ENCODE measurements around the gene GNA15.
"Not testable (repeated sequence)": the region's sequence is repeated elsewhere in the genome, so short reads cannot be mapped to it uniquely, and the experiment has no call there.

Gene GNA15

GRCh38 chr19:3163943-3164342, 28.1 kb downstream of the GNA15 start:
- TF ChIP-seq CTCF (IDR thresholded peaks at IDR 0.05; ENCODE audit: low read depth, low read length, missing control alignments): no peak
- no peak for DNase-seq (ENCODE audit: extremely low read depth, low read depth)
- H3K4me3 ChIP-seq (replicated peaks; ENCODE audit: low read depth, low read length): no peak overlapping the region

- TF ChIP-seq CTCF (IDR thresholded peaks at IDR 0.05; ENCODE audit: low read depth, low read length, missing control alignments): no peak
- H3K4me3 ChIP-seq (replicated peaks; ENCODE audit: low read depth, low read length): no peak overlapping the region
- DNase-seq (ENCODE audit: extremely low read depth, low read depth): no peak
Measured at GRCh38 chr19:3167533-3168272, 31.9 kb downstream of the GNA15 start.

GRCh38 chr19:3171894-3172672, 36.2 kb downstream of the GNA15 start:
- H3K4me3 ChIP-seq (replicated peaks; ENCODE audit: low read depth, low read length): no peak overlapping the region

GRCh38 chr19:3172673-3173000, 36.8 kb downstream of the GNA15 start:
- not testable (repeated sequence) for H3K4me3 ChIP-seq (replicated peaks; ENCODE audit: low read depth, low read length); DNase-seq (ENCODE audit: extremely low read depth, low read depth)

More at GRCh38 chr19:3171894-3172672, 36.2 kb downstream of the GNA15 start:
- TF ChIP-seq CTCF (IDR thresholded peaks at IDR 0.05; ENCODE audit: low read depth, low read length, missing control alignments): no peak
- DNase-seq (ENCODE audit: extremely low read depth, low read depth): no peak

GRCh38 chr19:3175781-3176714, 40.2 kb downstream of the GNA15 start:
- TF ChIP-seq CTCF (IDR thresholded peaks at IDR 0.05; ENCODE audit: low read depth, low read length, missing control alignments): no peak
- H3K4me3 ChIP-seq (replicated peaks; ENCODE audit: low read depth, low read length): no peak overlapping the region
- DNase-seq (ENCODE audit: extremely low read depth, low read depth): peak; percentile 62

- DNase-seq (ENCODE audit: extremely low read depth, low read depth): no peak
- no peak overlapping the region for H3K4me3 ChIP-seq (replicated peaks; ENCODE audit: low read depth, low read length)
- TF ChIP-seq CTCF (IDR thresholded peaks at IDR 0.05; ENCODE audit: low read depth, low read length, missing control alignments): no peak
Measured at GRCh38 chr19:3176715-3177501, 41.1 kb downstream of the GNA15 start.

Data from HFF-Myc (cell line).